HL-60 (cell line): ENCODE measurements around the gene ADGRB2.

Experiments used
- DNase-seq, 2 experiments: peaks; one replicate each; pipeline ENCODE4 v3.0.0-alpha.2; 2010 to 2020; ENCODE audit warnings: low read depth in 1 of 2, low spot score in 1 of 2
- H3K27ac ChIP-seq: fragments of 250-450 bp; sonication (Bioruptor Pico); replicated peaks from 2 replicates; pipeline ENCODE4 v1.5.1; 2020; ENCODE audit warnings: mild to moderate bottlenecking, moderate library complexity
- H3K27me3 ChIP-seq: fragments of 250-450 bp; sonication (Bioruptor Pico); 2 replicates; pipeline ENCODE4 v1.5.1; 2021; ENCODE audit warnings: mild to moderate bottlenecking, moderate library complexity; ENCODE audit not compliant: insufficient read depth, poor library complexity, severe bottlenecking
- H3K4me3 ChIP-seq: replicated peaks from 2 replicates; pipeline ENCODE4 v1.5.1; 2011; ENCODE audit warnings: mild to moderate bottlenecking, control low read depth, low read length; ENCODE audit not compliant: insufficient read depth
- GABPA ChIP-seq: IDR thresholded peaks from 2 replicates; pipeline ENCODE4 v1.6.1; 2012; ENCODE audit warnings: low read depth
- POLR2AphosphoS5 ChIP-seq: IDR thresholded peaks from 2 replicates; pipeline ENCODE4 v1.6.1; 2012; ENCODE audit warnings: low read depth
- SPI1 ChIP-seq: IDR thresholded peaks from 2 replicates; pipeline ENCODE4 v1.6.1; 2012; ENCODE audit warnings: low read depth, mild to moderate bottlenecking, borderline replicate concordance
- TF ChIP-seq, protein P1 (sequence below): IDR thresholded peaks from one replicate; pipeline ENCODE4 v1.5.1; 2011; ENCODE audit warnings: low read length, control low read depth, inconsistent platforms; ENCODE audit not compliant: insufficient read depth
- TF ChIP-seq, protein P2 (sequence below): IDR thresholded peaks from 2 replicates; pipeline ENCODE4 v1.6.1; 2012; ENCODE audit warnings: low read depth; ENCODE audit not compliant: insufficient replicate concordance

The ADGRB2 gene

DNA sequence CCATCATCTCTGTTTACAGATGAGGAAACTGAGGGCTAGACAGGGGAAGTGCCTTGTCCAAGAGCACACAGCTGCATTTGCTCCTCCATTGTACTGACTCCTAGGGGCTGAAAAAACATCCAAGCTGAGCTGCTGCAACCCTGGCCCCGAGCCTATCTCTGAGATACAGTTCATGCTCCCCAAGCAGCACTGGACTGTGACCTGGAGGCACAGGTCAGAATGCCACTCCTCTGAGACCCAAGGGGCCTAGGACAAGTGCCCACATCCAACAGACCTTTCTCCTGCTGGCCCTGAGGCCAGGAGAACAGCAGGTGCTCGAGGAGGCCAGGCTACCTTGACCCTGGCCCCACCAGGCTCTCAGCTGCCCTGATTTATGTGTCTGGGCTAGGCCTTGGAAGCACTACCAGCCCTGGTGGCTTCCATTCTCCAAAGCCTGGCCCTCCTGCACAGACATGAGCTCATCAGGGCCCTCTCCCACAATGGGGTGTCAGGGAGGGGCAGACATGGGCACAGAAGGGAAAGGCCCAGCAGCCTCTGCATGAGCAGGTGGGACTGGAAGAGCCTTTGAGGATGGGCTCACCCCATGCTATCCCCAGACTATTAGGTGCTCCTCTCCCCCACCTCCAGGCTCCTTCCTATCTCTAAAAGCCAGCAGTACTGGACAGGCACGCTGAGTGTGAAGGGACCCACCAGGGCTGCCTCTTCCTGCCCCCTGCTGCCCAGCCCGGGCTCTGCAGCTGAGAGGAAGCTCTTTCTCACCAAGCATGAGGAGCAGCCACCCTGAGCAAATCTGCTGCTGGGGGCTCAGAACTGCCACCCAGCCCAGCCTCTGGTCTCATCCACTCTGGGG is 18.8 kb downstream of the ADGRB2 start:
- DNase-seq: peak in 1 of 2 experiments; percentile 63
- no peaks in the 10 kb centered on the region for H3K27me3 ChIP-seq
- no peak for TF ChIP-seq SPI1
- TF ChIP-seq, protein P1, sequence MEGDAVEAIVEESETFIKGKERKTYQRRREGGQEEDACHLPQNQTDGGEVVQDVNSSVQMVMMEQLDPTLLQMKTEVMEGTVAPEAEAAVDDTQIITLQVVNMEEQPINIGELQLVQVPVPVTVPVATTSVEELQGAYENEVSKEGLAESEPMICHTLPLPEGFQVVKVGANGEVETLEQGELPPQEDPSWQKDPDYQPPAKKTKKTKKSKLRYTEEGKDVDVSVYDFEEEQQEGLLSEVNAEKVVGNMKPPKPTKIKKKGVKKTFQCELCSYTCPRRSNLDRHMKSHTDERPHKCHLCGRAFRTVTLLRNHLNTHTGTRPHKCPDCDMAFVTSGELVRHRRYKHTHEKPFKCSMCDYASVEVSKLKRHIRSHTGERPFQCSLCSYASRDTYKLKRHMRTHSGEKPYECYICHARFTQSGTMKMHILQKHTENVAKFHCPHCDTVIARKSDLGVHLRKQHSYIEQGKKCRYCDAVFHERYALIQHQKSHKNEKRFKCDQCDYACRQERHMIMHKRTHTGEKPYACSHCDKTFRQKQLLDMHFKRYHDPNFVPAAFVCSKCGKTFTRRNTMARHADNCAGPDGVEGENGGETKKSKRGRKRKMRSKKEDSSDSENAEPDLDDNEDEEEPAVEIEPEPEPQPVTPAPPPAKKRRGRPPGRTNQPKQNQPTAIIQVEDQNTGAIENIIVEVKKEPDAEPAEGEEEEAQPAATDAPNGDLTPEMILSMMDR: peak; percentile 54
- no peak overlapping the region for H3K4me3 ChIP-seq
- H3K27ac ChIP-seq: no peak overlapping the region

DNA sequence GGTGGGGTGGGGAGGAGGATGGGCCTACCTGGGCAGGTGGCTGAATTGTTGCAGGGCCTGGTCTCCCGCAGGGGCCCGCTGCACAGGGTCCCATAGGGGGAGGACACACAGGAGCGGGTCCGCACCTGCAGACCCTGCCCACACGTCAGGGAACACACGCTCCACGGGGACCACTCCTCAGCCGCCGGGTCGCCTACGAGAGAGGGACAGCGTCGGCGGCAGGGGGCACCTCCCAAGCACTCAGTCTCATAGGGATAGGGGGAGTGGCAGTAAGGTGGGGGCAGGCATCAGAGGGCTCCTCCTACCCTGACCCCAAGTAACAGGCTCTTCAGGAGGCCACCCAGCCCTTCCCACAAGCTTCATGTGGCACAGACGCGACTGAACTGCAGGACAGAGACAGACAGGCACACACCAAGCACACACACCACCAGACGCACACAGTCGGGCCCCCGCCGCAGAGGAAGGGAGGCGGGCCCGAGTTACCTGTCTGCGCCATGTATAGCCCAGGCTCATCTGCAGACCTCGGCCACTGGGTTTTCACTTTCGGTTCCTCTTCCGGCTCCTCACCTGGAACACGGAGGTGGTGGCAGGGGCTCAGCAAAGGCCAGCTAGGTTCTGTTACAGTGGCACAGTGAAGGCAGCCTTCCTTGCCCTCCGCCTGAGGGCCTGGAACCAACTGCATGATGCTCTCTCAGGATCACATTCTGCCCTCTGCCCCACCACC is 19.8 kb downstream of the ADGRB2 start:
- Histone ChIP-seq H3K4me3 (no peak overlapping the region), H3K27ac (no peak overlapping the region), H3K27me3 (peaks cover 3% of the 10 kb centered on the region)
- DNase-seq: no peak
- TF ChIP-seq, protein P1: no peak
- TF ChIP-seq SPI1 (no peak), POLR2AphosphoS5 (no peak)

DNA sequence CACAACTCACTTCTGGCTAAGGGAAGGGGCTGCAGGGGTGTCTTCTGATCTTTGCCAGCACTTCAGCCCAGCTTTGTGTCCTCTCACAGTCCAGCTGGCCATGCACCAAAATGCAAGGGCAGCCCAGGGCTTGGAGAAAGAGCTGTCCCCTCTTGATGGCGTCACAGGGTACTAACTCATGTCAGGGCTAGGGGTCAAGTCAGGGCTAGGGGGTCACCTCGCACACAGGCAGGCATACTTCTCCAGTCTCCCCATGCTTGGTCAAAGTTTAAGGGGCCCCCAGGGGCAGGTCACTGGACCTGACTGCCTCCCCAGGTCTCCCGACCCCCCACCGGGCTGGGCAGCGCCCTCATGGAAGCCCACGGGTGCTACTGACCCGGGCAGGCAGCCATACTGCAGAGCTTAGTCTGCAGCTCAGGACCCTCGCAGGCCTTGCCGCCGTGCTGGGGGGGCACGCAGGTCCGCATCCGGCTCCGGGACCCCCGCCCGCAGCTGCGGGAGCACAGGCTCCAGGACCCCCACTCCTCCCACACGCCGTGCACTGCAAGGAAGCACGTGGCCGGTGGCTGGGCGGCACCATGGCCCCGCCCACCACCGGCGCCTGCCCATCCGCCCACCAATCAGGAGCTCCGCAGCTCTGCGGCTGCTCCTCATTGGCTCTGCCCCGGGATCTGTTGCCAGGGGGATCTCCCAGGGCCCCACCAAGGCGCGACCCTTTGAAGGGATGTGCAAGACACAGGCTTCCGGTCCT is 21.5 kb downstream of the ADGRB2 start:
- no peak overlapping the region for H3K4me3 ChIP-seq
- no peak overlapping the region for H3K27ac ChIP-seq
- TF ChIP-seq, protein P2, sequence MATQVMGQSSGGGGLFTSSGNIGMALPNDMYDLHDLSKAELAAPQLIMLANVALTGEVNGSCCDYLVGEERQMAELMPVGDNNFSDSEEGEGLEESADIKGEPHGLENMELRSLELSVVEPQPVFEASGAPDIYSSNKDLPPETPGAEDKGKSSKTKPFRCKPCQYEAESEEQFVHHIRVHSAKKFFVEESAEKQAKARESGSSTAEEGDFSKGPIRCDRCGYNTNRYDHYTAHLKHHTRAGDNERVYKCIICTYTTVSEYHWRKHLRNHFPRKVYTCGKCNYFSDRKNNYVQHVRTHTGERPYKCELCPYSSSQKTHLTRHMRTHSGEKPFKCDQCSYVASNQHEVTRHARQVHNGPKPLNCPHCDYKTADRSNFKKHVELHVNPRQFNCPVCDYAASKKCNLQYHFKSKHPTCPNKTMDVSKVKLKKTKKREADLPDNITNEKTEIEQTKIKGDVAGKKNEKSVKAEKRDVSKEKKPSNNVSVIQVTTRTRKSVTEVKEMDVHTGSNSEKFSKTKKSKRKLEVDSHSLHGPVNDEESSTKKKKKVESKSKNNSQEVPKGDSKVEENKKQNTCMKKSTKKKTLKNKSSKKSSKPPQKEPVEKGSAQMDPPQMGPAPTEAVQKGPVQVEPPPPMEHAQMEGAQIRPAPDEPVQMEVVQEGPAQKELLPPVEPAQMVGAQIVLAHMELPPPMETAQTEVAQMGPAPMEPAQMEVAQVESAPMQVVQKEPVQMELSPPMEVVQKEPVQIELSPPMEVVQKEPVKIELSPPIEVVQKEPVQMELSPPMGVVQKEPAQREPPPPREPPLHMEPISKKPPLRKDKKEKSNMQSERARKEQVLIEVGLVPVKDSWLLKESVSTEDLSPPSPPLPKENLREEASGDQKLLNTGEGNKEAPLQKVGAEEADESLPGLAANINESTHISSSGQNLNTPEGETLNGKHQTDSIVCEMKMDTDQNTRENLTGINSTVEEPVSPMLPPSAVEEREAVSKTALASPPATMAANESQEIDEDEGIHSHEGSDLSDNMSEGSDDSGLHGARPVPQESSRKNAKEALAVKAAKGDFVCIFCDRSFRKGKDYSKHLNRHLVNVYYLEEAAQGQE: no peak
- TF ChIP-seq, protein P1: no peak
- TF ChIP-seq GABPA (no peak), SPI1 (no peak), POLR2AphosphoS5 (no peak)
- H3K27me3 ChIP-seq: peaks cover 7% of the 10 kb centered on the region
- DNase-seq: no peak

DNA sequence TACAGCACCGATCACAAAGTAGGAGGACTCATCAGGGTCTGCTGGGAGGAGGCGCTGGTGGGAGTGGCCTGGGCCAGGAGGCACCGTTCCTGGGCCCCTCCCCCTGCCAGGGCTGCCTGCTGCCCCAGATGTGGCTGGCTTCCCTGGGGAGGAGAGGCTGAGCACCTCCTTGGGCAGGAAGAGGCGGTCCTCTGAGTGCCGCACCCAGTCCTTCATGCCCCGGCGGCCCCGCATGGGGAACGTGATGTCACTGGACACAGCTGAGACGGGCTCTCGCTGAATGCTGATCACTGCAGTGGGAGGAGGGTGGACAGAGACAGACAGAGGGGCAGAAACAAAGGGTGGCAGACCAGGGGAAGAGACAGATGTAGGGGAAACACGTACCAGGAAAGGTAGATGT is 24.8 kb downstream of the ADGRB2 start:
- H3K27ac ChIP-seq: no peak overlapping the region
- no peak for DNase-seq
- no peak overlapping the region for H3K4me3 ChIP-seq
- TF ChIP-seq, protein P2: no peak
- TF ChIP-seq GABPA (no peak), SPI1 (no peak), POLR2AphosphoS5 (no peak)
- TF ChIP-seq, protein P1: no peak
- peaks cover 18% of the 10 kb centered on the region for H3K27me3 ChIP-seq
